Cardiac muscle cell (in vitro differentiated cells and primary cell): ENCODE results near the gene NPAS3. TPM values are rescaled to one million over a fixed set of nuclear protein-coding genes. Genes with fewer than 3 reads are reported as not detected.

ENCODE experiments used
- DNase-seq, 2 donors: peaks; one replicate each; pipeline versions ENCODE4 v3.0.0 to v3.0.0-alpha.2; 2010 to 2017; ENCODE audit warnings: low read depth in 1 of 2, low spot score in 1 of 2
- H3K27ac ChIP-seq: fragments of 200-600 bp; sonication (generic); 2 replicates; pipeline ENCODE4 v1.5.1; 2016
- H3K27me3 ChIP-seq: fragments of 200-600 bp; sonication (generic); 2 replicates; pipeline ENCODE4 v1.6.0; 2016; ENCODE audit warnings: control low read depth
- H3K36me3 ChIP-seq: fragments of 200-600 bp; sonication (generic); 2 replicates; pipeline ENCODE4 v1.5.1; 2016; ENCODE audit warnings: control low read depth
- H3K4me1 ChIP-seq: fragments of 200-600 bp; sonication (generic); 2 replicates; pipeline ENCODE4 v1.8.1; 2017; ENCODE audit warnings: low read depth, mild to moderate bottlenecking, mixed run types
- H3K4me3 ChIP-seq: fragments of 200-600 bp; sonication (generic); 2 replicates; pipeline ENCODE4 v1.5.1; 2016; ENCODE audit warnings: mild to moderate bottlenecking
- H3K9me3 ChIP-seq: fragments of 200-600 bp; sonication (generic); 2 replicates; pipeline ENCODE4 v1.5.1; 2017; ENCODE audit warnings: low read depth, mild to moderate bottlenecking, control low read depth
- CTCF ChIP-seq: IDR thresholded peaks from 2 replicates; pipeline ENCODE4 v1.5.1; 2012; ENCODE audit warnings: low read depth, mild to moderate bottlenecking, low read length
- polyA plus RNA-seq: library from polyadenylated mRNA; unstranded; fragments of >200 nt; fragmentation: Nextera tagmentation; extraction: Ambion mirVana; gene quantifications from 2 replicates; pipeline ENCODE4 v1.2.1, GENCODE V29; 2016
- total RNA-seq: library from RNA; depleted of rRNA; stranded (reverse); fragments of >200 nt; gene quantifications from 2 replicates; pipeline ENCODE4 v1.2.3, GENCODE V29; 2016

The NPAS3 gene
- total and polyA plus RNA-seq, 2 experiments from 2014 or later: 0.18 TPM

- TF ChIP-seq CTCF: no peak
- Histone ChIP-seq H3K9me3 (no peaks in the 10 kb centered on the region), H3K27ac (no peak overlapping the region), H3K36me3 (no peaks in the 10 kb centered on the region), H3K27me3 (no peaks in the 10 kb centered on the region), H3K4me1 (no peaks in the 10 kb centered on the region), H3K4me3 (no peak overlapping the region)
- no peak for DNase-seq
These were observed 873.5 kb downstream of the NPAS3 start for GRCh38 chr14:33812181-33812580.

GRCh38 chr14:33812601-33813000, 873.9 kb downstream of the NPAS3 start:
- Histone ChIP-seq H3K36me3 (no peaks in the 10 kb centered on the region), H3K27ac (no peak overlapping the region), H3K4me1 (no peaks in the 10 kb centered on the region), H3K9me3 (no peaks in the 10 kb centered on the region), H3K4me3 (no peak overlapping the region), H3K27me3 (no peaks in the 10 kb centered on the region)
- TF ChIP-seq CTCF: no peak
- DNase-seq: no peak

GRCh38 chr14:33814010-33814409, 875.3 kb downstream of the NPAS3 start:
- Histone ChIP-seq H3K36me3 (no peaks in the 10 kb centered on the region), H3K9me3 (no peaks in the 10 kb centered on the region), H3K27ac (no peak overlapping the region), H3K4me1 (no peaks in the 10 kb centered on the region), H3K27me3 (no peaks in the 10 kb centered on the region), H3K4me3 (no peak overlapping the region)
- no peak for DNase-seq
- TF ChIP-seq CTCF: no peak

GRCh38 chr14:33833706-33834465, 895.2 kb downstream of the NPAS3 start:
- Histone ChIP-seq H3K9me3 (no peaks in the 10 kb centered on the region), H3K27ac (no peak overlapping the region), H3K4me1 (no peaks in the 10 kb centered on the region), H3K36me3 (no peaks in the 10 kb centered on the region), H3K27me3 (no peaks in the 10 kb centered on the region), H3K4me3 (no peak overlapping the region)
- DNase-seq: no peak
- no peak for TF ChIP-seq CTCF

- H3K4me3 ChIP-seq: no peak overlapping the region
- no peak for DNase-seq
- no peak for TF ChIP-seq CTCF
- H3K36me3 ChIP-seq: no peaks in the 10 kb centered on the region
- no peak overlapping the region for H3K27ac ChIP-seq
- H3K4me1 ChIP-seq: no peaks in the 10 kb centered on the region
- no peaks in the 10 kb centered on the region for H3K9me3 ChIP-seq
- no peaks in the 10 kb centered on the region for H3K27me3 ChIP-seq
These were observed 896.0 kb downstream of the NPAS3 start for GRCh38 chr14:33834466-33835260.
